Fibroblast of mammary gland (primary cell): ENCODE data around the gene EDEM1.

Experiments
- DNase-seq: peaks from one replicate; pipeline ENCODE4 v3.0.0-alpha.2; 2010; ENCODE audit warnings: low read depth
- H3K4me3 ChIP-seq: 2 replicates; pipeline ENCODE4 v1.5.1; 2011; ENCODE audit warnings: low read depth, mild to moderate bottlenecking, low read length, moderate library complexity; ENCODE audit not compliant: control insufficient read depth
- CTCF ChIP-seq: conservative IDR thresholded peaks from 2 replicates; pipeline ENCODE4 v1.5.1; 2011; ENCODE audit warnings: low read depth, low read length, inconsistent platforms; ENCODE audit not compliant: control insufficient read depth, insufficient read depth

Gene EDEM1

GRCh38 chr3:5220193-5220592, 32.7 kb downstream of the EDEM1 start:
- DNase-seq, result no peak
- no peak overlapping the region for H3K4me3 ChIP-seq
- no peak for TF ChIP-seq CTCF

GRCh38 chr3:5220667-5221431, 33.3 kb downstream of the EDEM1 start:
- TF ChIP-seq CTCF, result no peak
- no peak for DNase-seq
- no peak overlapping the region for H3K4me3 ChIP-seq

GRCh38 chr3:5221701-5222100, 34.2 kb downstream of the EDEM1 start:
- TF ChIP-seq CTCF, result no peak
- no peak for DNase-seq
- no peak overlapping the region for H3K4me3 ChIP-seq

GRCh38 chr3:5222283-5223005, 34.9 kb downstream of the EDEM1 start:
- H3K4me3 ChIP-seq, result no peak overlapping the region
- TF ChIP-seq CTCF, result no peak
- no peak for DNase-seq

- TF ChIP-seq CTCF, result peak; percentile 52
- no peak overlapping the region for H3K4me3 ChIP-seq
- peak; percentile 44 for DNase-seq
These were observed 39.3 kb downstream of the EDEM1 start for GRCh38 chr3:5226783-5227182.

- no peak for TF ChIP-seq CTCF
- no peak overlapping the region for H3K4me3 ChIP-seq
- DNase-seq, result peak; percentile 28
These were observed 40.3 kb downstream of the EDEM1 start for GRCh38 chr3:5227812-5228211.
